NCI-H146 treated with DMSO at 0.1 percent for 48 hours (cell line): ENCODE results near the gene RBM5.

Source experiments
- DNase-seq: peaks from one replicate; lab custom pipeline; 2025; ENCODE audit not compliant: unreplicated experiment; lab: John Stamatoyannopoulos, UW

The RBM5 gene

DNA sequence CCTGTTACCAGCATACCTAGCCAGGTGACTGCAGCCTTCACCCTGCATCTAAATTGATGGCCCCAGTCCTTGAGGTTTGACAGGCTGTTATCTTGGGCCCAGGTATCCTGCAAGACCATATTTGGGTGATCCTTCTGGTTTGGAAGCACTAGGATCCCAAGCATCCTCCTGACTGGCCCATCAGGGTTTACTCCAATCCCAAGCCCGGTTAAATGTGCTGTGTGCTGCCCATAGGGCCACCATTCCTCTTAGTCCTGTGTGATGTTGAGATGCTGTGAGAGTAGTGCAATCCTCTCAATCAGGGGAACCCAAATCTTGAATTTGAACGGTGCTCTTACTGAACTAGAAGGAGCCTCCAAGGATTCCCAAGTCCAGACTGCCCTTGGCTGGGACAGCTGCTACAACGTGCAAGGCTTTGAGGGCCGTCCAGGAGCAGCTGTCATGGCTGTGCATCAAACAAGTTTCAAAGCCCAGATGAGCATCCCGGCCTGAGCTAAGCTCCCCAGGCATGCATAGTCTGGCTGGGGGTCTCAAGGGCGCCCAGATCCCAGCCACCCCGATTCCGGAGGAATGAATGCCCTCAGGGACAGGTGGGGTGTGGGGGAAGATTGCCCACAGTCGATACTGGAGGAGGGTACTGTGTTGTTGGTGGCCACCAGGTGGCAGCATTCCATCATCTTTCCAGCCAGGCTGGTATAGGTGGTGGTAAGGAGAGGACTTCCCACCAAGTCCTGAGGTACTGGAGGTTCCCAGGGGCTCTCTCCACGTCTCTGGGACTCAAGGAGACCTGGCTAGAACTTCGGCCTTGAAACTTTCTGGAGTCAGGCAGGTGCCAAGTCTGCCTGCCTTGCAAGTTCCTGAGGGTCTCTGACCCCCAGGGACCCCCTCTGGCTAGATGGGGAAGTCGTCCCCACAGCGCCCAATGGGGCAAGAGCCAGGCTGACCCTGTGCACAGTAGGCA, 32.6 kb downstream of the RBM5 start:
- no peak for DNase-seq

DNA sequence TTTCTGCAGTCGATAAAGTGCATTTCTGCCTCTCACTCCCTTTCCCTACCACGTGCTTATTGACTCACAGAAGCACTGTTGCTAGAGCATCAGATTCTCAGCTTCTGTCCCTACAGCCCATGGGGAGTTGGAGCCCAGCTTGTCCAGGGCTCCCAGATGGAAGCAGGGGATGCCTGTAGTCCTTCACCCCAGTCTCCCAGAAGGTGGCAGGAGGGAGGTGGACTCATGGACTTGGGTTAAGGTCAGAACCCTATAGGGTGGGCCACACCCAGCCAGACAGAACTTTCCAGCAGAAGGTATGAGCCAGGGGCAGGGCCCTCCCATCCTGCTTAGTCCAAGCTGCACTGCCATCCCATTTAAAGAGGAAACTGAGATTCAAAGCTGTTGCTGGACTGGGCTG, 33.4 kb downstream of the RBM5 start:
- DNase-seq = no peak

DNA sequence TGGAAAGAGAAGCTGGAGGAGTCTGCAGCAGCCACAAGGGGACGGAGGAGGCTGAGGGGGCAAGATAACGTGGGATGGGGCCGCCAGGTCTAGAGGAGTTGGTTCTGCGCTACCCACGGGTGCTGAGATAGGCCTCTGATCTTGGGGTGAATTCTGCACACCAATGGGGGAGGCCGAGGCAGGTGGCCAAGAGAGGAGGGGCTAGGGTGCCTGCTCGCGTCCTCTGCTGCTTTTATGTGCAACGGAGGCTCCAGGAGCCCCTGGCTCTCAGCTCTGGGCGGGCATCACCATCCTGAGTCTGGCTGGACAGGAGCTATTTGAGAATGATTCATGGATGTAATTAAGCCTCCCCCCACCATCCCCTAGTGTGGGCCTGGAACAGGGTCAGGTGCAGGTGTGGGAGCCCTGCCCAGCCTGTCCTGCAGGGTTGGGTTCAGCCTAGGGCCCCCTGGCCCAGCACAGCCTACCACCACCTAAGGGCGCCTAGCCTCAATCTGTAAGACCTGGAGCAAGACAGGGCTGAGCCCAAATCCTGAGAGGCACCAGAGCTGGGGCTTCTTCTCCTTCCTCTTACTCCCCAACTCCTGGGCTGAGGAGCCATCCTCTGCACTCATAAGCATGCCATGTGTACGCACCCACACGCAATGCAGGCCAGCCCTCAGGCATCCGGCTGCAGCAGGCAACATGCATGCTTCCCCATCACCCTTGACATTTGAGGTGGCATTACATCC, 34.1 kb downstream of the RBM5 start:
- DNase-seq = no peak

DNA sequence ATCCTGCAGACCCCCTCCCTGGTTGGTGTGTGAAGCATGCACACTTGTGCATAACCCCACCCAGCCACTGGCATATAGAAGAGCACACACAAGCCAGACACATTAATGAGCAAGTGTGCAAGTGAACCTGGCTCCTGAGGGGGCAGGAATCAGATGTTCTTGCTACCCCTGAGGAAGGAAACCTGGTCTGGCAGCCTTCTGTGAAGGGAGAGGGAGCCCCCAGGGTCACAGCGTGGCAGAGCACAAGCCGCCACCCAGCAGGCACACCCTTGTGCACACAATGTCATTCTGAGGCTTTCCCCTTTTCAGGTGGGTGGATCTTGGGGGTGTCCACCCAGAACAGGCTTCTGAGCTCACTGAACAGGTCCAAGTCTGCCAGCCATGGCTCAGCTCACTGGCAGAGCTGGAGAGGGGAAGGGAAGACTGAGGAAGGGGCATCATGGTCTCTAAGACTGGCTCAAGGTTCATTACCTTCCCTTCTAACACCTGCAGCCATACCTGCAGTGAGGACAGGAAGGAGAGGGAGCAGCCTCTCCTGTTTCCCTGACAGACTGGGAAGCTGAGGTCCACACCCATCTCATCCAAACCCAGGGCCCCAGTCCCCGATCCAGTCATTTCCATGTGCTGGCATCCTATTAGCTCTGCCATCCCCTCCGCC, 34.8 kb downstream of the RBM5 start:
- no peak for DNase-seq

DNA sequence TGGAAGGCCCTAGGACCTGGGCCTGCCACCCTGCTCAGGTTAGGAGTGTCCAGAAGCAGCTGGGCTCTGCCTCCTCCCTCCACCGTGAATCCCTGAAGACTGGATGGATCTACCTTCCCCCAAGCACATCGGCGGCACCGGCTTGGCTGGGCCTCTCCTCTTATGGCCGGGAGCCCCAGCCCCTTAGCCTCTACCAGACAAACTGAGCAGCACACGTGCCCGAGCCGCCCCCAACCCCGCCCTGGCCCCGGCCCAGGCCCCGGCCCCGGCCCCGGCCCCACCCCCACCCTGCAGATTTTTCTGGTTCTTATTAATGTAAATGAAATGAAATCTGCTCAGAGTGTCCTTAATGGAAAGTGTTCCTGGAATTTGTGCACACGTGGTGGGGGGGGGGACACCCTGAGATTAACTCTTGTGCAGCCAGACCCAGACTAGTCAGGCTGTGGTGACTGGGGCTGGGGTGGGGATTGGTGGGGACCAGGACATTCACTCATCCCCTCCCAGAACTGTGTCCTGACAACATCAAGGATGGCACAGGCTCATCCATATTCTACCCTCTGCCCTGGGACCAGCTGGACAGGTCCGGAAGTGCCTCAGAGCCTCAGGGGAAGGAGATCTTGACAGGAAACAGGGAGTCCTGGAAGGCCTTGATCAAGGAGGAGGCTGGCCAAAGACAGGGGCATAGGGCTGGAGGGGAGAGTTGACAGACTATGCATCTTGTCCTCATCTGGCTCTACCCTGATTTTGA, 35.5 kb downstream of the RBM5 start:
- DNase-seq = no peak

DNA sequence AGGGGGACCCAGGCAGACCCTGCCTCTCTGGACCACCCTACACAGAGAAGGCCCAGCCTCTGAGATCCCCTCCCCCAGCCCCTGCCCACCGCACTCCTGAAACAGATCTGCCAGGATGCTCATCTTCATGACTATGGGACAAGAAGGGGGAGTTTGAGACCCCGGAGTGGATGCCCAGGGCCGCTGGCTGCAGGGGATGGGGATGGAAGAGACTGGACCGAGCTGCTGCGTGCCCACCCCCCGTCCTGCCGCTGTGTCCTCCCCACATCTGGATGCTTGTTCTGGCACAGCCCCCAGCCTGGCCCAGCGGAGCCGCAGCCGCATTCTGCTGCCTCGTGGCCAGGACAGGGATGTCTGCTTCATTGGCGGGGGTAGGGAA, 36.1 kb downstream of the RBM5 start:
- no peak for DNase-seq

DNA sequence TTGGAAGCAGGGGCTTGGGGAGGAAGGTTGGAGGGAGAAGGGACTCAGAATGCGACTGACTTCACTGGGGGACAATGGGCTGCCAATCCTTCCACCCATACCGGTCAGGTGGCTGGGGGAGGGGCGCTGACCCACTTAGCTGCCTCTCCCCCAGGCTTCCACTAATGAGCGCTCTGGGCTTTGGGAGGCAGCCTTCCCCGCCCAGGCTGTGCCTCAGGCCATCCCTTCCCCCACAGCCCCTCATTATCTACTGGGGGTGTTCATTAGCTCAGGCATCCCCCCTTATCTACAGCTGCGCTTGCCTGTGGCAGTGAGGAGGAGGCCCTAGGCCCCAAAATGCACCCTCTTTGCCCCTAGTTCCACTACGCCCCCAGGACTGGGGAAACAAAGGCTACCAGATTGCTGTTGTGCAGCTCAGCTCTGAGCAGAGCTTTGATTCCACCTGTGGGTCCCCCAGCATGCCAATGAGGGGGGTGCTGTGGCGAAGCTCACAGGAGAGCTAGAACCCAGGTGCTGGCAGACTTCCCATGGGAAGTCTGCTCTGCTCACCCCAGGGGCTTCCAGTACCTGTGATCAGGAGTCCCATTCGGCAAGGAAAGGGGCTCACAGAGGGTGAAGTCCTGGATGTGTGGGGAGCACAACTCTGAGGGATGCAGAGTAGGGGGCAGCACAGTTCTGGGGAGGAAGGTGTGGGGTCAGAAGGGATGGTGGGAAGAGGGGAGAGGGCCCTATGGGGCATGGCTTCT, 37.0 kb downstream of the RBM5 start:
- DNase-seq = no peak

DNA sequence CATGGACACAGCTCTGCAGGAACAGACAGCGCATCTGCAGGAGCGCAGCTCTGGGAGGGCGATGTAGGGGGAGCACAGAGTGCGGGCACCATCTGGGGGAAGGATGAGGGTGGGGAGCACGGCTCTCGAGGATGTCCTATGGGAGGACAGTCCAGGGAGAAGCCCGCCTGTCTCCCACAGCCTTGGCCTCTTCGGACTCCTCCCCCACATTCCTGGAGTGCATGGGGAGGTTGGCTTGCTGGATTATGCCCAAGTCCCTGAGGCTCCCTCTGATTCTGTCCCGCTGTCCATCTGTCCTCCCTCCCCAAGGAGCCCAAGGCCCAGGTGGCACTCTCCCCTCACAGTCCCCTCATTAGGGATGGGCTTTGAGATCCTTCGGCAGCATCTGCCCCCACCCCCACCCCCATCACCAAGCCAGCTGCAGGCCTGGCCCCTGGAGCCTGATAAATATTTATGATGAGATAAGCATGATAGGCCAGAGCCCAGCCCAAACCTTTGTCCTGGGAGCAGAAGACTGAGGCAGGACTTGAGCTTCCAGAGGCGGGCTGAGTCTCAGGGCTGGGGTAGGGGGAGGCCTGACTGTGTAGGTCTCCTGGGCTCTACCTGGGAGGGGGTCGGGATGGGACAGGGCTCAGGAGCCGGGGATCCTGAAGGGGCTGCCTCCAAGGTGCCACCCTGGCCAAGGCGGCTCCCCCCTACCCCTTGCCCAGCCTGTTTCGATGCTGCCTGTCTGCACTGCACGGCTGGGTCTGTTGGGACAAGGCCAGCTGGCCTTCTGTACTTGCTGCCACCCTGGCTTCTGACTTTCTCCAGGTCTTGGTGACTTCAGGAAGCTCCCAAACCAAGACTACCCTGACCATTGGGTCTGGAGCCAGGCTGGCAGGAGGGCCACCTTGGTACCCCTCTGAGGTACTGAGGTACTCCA, 37.8 kb downstream of the RBM5 start:
- no peak for DNase-seq

DNA sequence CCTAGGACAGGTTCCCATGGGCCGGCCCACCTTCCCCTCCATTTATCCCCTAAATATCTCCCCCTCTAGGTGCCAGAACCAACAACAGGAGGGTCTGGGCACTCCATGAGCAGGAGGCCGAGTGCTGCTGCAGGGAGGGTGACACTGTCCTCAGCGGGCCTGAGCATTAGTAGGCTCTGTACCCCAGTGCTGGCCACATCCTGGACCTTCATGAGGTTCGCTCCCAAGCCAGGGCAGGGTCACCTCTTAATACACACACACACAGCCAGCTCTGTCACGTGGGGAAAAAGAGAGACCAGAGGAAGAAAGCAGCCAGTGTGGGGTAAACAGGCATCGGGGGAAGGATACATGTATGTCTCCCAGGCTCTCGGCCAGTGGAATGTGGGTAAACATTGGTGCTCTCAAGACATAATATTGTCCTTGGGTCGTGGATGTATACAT, 38.6 kb downstream of the RBM5 start:
- no peak for DNase-seq

DNA sequence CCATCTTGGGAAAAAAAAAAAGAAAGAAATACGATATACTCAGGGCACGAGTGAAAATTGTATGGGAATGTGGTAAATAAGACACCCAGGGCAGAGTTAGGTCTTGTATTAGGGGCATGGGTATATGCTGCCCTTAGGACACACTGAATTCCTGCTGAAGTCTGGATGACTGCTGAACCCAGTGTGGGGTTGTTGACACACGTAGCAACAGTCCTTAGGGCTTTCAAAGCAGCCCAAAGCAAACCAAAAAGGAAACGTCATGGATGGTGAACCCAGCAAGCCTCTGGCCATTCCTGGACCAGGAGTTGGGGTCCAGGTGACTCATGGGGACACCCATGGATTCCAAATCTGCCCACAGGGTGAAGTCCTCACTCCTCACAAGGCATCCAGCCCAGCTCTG, 39.3 kb downstream of the RBM5 start:
- DNase-seq = no peak

DNA sequence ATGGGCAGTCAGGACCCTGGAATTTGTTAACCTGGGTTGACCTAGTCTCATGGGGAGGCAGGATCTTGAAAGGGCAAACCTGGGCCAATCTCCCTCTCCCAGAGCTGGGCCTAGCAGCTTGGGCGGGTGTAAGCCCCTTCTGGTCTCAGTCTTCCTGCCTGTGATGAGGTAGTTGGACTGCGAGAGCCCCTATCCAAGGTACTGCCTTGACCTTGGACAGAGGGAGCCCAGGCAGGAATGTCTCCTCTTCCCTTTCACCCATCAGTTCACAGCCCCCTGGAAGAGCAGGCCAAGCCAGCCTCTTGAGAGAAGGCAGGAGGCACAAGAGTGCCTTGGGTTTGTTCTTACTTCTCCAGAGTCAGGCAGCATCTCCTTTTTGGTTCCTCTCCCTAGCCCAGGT, 41.7 kb downstream of the RBM5 start:
- DNase-seq = no peak

DNA sequence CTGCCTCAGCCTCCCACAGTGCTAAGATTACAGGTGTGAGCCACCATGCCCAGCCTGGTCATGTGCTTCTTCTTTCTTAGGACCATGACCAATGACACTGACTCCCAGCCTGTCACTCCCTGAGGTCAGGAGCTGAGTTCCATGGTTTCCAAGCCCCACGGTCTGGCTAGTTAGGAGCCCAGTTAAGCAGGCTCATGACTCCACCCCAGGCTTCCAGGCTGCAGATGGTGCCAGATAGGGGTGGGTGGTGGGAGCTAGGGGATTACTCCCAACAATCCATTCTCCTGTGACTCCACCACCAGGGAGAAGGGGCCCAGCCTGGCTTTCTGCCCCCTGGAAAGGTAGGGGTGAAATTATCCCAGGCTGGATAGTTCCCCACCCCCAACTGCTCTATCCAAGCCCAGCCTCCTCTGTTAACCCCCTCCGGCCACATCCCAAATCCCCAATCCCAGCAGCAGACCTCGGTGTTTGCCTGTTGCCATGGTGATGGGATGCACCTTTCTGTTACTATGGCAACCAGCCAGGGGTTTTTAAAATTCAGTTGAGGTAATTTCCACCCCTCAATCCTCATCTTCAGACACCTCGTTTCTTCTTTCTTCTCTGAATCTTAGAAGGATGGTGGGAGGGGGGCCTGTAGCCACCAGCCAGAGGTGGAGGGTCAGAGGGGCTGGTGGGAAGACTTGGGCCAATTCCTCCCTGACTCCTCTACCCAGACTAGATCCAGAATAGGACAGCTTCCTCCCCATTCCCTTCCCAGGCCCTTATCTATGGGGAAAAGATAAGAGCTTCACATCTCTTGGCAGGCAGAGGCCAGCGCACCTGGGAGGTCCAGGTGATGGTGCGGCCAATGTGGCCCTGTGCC, 43.9 kb downstream of the RBM5 start:
- no peak for DNase-seq

DNA sequence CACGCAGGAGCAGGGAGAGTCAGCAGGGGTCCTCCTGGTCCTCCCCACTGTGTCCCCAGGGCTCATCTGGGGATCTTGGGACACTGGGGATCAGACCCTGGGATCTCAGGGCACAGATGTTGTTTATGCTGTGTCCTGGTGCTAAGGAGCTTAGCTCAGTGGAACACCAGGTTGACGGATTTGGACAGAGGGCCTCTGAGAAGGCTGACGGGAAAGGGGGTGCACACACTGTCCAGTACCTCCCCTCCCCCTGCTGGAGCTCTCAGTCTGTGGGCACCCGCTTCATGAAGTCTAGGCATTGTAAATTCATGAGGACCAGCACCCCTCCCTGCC, 44.5 kb downstream of the RBM5 start:
- DNase-seq = no peak

DNA sequence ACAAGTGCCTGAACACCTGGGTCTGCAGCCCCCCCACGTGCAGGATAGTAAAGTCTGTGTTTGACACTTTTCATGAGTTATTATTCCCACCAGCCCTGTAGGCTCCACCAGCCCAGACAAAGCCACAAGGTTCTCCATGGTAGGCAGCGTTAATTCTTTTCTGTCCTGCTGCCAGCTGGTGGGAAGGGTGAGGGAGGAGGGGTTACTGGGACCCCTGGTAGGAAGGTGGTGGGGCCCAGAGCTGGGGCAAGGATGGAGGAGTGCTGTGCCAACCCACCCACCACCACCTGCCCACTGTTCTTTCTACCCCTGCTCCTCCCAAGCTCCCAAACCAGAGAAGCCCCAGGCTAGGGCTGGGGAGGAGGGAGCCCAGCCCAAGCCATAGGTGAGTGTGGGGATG, 45.6 kb downstream of the RBM5 start:
- no peak for DNase-seq

DNA sequence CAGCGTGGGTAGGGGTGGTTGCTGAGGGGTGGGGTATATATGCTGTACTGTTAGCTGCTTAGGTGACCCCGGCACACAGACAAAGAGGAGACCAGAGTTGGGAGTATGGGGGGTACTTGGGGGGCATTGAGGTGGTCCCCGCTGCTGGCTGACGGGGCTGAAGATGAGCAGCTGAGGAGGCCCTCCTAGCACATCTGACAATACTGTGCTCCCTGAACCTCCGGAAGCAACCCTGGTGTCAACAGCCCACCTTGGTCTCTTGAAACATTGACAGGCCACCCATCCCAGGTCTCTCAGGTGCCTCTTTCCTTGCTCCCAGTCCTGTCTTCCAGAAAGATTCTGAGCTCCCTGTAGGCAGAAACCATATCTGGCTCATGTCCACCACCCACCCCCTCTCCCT, 47.2 kb downstream of the RBM5 start:
- no peak for DNase-seq

DNA sequence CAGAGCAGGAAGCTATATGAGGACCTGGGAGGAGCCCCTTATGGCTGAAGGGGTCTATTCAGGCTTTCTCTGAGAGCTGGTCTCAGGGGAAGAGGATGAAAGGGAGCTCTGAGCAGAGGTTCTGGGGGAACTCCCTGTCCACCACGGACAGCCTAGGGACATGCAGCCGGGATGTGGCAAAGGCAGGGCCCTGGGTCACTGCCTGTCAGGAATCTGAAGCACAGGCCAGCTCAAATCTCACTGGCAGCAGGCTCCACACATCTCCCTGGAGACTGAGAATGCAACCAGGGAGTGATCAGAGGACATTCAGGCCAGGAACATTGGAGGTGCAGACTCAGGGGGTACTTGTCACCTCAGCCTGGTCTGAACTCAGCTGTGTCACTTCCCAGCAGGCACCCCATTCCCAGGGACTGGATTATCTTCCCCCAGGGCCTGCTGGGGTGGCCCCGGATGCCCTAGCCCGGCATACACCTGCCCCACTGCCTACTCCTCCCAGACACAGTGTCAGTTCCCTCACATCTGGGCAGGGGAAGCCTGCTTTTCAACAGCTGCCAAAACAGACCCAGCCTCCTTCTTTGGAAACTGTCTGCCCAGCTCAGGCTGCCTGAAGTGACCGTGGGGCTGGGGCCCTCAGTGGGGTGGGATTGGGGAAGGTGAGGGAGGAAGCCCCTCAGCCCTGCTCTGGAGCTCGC, 48.1 kb downstream of the RBM5 start:
- DNase-seq = no peak

DNA sequence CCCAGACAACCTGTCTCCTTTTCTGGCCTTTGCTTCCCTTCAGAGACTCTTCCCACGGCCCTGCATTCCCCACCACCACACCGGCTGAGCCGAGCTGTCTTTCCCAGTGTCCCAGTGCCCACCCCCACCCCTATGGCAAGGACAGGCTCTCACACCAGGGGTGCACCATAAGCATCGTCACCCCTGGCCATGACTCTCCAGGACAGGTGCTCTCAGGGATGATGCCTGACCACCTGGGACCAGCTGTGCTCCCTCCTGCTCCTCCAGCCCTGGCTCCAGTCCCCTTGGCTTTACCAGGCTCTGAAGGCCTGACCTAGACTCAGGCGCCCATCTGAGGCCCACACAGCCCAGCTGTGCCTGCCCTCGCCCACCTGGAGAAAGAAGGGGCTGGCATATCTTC, 48.8 kb downstream of the RBM5 start:
- no peak for DNase-seq
